ENCODE results near the gene ERGIC1. TPM values are rescaled to one million over a fixed set of nuclear protein-coding genes. Genes with fewer than 3 reads are reported as not detected.

Gene ERGIC1
- total and polyA plus RNA-seq, 3 donors from 2014 or later: 89.8 to 100.0 (median 94.1) TPM

DNA sequence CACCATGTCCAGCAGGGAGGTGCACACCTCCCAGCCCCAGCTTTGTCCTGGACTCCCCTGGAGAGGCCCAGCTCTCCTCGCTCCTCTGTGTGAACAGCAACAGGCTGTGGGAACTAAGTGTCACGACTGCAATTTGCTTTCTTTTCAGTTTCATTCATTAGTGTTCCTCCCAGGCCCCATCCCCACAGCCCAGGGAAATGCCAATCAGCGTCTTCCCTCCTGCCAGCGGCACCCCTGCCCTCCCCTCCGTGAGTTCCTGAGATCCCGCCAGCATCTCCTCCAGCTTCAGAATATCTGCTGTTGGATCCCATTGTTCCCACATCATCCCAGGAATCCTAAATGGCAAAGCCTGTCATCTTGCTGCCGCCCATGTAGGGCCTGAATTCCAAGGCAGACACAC is 112.1 kb downstream of the ERGIC1 start:
- H3K4me1 ChIP-seq: no peaks in the 10 kb centered on the region
- TF ChIP-seq, protein P1, sequence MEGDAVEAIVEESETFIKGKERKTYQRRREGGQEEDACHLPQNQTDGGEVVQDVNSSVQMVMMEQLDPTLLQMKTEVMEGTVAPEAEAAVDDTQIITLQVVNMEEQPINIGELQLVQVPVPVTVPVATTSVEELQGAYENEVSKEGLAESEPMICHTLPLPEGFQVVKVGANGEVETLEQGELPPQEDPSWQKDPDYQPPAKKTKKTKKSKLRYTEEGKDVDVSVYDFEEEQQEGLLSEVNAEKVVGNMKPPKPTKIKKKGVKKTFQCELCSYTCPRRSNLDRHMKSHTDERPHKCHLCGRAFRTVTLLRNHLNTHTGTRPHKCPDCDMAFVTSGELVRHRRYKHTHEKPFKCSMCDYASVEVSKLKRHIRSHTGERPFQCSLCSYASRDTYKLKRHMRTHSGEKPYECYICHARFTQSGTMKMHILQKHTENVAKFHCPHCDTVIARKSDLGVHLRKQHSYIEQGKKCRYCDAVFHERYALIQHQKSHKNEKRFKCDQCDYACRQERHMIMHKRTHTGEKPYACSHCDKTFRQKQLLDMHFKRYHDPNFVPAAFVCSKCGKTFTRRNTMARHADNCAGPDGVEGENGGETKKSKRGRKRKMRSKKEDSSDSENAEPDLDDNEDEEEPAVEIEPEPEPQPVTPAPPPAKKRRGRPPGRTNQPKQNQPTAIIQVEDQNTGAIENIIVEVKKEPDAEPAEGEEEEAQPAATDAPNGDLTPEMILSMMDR (IDR thresholded peaks at IDR 0.05): no peak
- no peak for TF ChIP-seq POLR2A (IDR thresholded peaks at IDR 0.05)
- 87 to 89% methylated on average over 7 of the region's 7 CpGs for WGBS, 2 donors
- no peak overlapping the region for H3K27ac ChIP-seq
- no peaks in the 10 kb centered on the region for H3K36me3 ChIP-seq (ENCODE audit: low read depth, missing control alignments)
- no peaks in the 10 kb centered on the region for H3K27me3 ChIP-seq
- no peak overlapping the region for H3K4me3 ChIP-seq
- no peak for DNase-seq
- no peaks in the 10 kb centered on the region for H3K9me3 ChIP-seq
- intact Hi-C loops (cut with DNase I; ENCODE audit: low total_unique reads): no loop called here

DNA sequence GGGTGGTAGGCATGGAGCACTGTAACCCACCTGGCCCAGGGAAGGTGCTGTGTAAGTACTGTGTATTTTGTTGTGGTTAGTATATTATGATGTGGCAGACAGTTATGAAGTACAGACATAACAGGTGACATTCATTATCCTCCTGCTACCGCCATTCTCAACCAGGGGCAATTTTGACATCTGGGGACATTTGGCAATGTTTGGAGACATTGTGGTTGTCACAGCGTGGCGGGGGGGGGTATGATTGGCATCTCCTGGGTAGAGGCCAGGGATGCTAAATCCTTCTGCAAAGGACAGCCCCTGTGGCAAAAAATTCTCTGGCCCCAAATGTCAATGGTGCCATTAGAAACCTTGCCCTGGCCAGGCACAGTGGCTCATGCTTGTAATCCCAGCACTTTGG is 115.4 kb downstream of the ERGIC1 start:
- no peak for DNase-seq
- H3K4me3 ChIP-seq: no peak overlapping the region
- no peaks in the 10 kb centered on the region for H3K4me1 ChIP-seq
- 82 to 94% methylated on average over 3 of the region's 3 CpGs for WGBS, 2 donors
- intact Hi-C loops (cut with DNase I; ENCODE audit: low total_unique reads): no loop called here
- H3K27me3 ChIP-seq: no peaks in the 10 kb centered on the region
- TF ChIP-seq, protein P1 (IDR thresholded peaks at IDR 0.05): no peak
- TF ChIP-seq POLR2A (IDR thresholded peaks at IDR 0.05): no peak
- no peaks in the 10 kb centered on the region for H3K36me3 ChIP-seq (ENCODE audit: low read depth, missing control alignments)
- H3K9me3 ChIP-seq: no peaks in the 10 kb centered on the region
- H3K27ac ChIP-seq: no peak overlapping the region

DNA sequence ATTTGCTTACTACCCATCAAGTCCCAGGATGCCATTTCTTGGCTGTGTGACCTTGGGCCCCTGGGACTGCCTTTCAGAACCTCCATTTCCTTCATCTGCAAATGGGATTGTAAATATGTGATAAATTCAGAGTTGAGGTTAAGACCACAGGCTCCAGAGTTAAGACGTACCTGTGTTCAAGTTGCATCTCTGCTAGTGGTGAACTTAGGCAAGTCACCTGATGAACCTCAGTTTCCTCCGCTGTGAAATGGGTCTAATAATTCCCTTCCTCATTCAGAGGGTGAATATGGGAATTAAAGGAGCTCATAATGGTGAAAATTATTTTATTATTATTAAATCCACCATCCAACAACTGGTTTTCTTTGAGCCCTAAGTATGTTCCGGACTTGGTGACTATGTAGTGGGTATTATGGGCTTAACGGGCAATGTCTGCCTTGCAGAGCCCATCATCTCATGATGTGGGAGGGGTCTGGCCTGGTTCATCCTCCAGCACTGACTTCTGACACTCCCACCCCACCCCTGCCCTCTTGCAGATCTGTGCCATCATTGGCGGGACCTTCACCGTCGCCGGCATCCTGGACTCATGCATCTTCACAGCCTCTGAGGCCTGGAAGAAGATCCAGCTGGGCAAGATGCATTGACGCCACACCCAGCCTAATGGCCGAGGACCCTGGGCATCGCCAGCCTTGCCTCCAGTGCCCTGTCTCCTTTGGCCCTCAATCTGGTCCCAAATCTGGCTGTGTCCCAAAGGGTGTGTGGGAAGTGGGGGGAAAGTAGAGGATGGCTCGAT is 116.3 kb downstream of the ERGIC1 start:
- Histone ChIP-seq H3K36me3 (ENCODE audit: low read depth, missing control alignments) (no peaks in the 10 kb centered on the region), H3K27me3 (no peaks in the 10 kb centered on the region), H3K4me1 (no peaks in the 10 kb centered on the region), H3K4me3 (no peak overlapping the region), H3K27ac (no peak overlapping the region), H3K9me3 (no peaks in the 10 kb centered on the region)
- 93 to 95% methylated on average over 11 to 12 of the region's 12 CpGs for WGBS, 2 donors
- TF ChIP-seq, protein P1 (IDR thresholded peaks at IDR 0.05): no peak
- no peak for TF ChIP-seq POLR2A (IDR thresholded peaks at IDR 0.05)
- intact Hi-C loops (cut with DNase I; ENCODE audit: low total_unique reads): no loop called here
- DNase-seq: no peak

DNA sequence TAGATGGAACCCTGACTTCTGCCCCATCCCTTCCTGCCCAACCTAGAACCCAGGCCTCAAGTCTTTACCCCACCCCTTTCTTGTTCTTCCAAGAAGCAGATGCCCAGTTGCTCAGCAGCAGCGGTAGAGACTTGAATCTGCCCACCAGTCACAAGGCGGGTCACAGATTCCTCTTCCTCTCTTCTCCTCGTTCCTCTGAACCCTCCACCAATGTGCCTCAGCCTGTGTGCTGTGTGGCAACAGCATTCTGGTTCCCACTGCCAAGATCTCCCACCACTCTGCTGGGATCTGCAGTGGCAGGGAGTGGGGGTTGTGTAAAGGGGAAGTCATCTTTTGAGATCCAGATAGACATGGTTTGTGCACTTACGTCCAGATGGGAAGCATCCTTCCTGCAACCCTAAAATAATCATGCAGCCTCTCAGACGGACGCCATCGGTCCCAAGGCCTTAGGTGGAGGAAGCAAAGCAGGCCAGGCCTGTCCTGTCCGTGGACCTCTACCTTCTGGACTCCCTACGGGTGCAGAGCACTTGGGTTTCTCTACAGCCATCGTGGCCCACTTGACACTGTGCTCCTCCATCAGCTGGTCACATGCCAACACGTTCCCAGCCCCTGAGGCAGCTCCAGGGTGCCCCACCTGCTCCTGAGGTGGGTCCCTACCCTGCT is 117.5 kb downstream of the ERGIC1 start:
- TF ChIP-seq POLR2A (IDR thresholded peaks at IDR 0.05): no peak
- Histone ChIP-seq H3K27ac (no peak overlapping the region), H3K4me3 (no peak overlapping the region), H3K4me1 (no peaks in the 10 kb centered on the region), H3K9me3 (no peaks in the 10 kb centered on the region), H3K36me3 (ENCODE audit: low read depth, missing control alignments) (no peaks in the 10 kb centered on the region), H3K27me3 (no peaks in the 10 kb centered on the region)
- intact Hi-C loops (cut with DNase I; ENCODE audit: low total_unique reads): no loop called here
- WGBS, 2 donors: 76 to 80% methylated on average over 9 to 11 of the region's 11 CpGs
- no peak for DNase-seq

DNA sequence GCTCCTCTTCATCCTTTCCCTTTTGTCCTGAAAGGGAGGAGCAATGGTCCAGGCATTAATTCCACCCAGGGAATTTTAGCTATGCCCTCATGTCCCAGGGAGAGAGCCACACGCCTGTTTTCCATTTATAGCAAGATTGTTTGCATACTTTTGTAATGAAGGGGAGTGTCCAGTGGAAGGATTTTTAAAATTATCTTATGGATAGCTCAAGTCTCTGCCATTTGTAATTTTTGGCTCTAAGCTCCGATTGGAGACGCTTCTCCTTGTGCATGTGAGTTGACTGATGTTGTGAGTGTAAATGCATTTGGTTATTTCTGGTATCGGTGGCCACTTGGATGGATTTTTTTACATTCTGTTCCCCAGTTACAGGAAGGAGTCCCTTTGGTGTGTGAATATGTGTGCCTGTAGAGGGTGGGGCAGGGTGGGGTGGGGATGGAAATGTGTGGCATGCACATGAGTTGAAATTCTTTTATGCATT is 118.0 kb downstream of the ERGIC1 start:
- no peak overlapping the region for H3K4me3 ChIP-seq
- no peak for DNase-seq
- no peaks in the 10 kb centered on the region for H3K4me1 ChIP-seq
- intact Hi-C loops (cut with DNase I; ENCODE audit: low total_unique reads): no loop called here
- TF ChIP-seq, protein P1 (IDR thresholded peaks at IDR 0.05): no peak
- no peak for TF ChIP-seq POLR2A (IDR thresholded peaks at IDR 0.05)
- H3K27ac ChIP-seq: no peak overlapping the region
- H3K36me3 ChIP-seq (ENCODE audit: low read depth, missing control alignments): no peaks in the 10 kb centered on the region
- 80 to 81% methylated on average over 4 of the region's 4 CpGs for WGBS, 2 donors
- no peaks in the 10 kb centered on the region for H3K9me3 ChIP-seq
- H3K27me3 ChIP-seq: no peaks in the 10 kb centered on the region

All from testis (tissue), 3 donors.